GM21717 (cell line): ENCODE measurements around the gene KLHL13.
A peak's percentile ranks its signal among the peaks of the same experiment; 100 is the strongest.
"Not testable (repeated sequence)": the region's sequence is repeated elsewhere in the genome, so short reads cannot be mapped to it uniquely, and the experiment has no call there.

Source experiments
- ATAC-seq: cut with Tn5 transposase; IDR thresholded peaks from one replicate; pipeline ENCODE4 v1.9.1; 2021; ENCODE audit warnings: mild to moderate bottlenecking, moderate library complexity; ENCODE audit not compliant: unreplicated experiment

The KLHL13 gene

GRCh38 chrX:118074196-118074595 lies 42.4 kb downstream of the KLHL13 start:
- no peak for ATAC-seq

- no peak for ATAC-seq
Observed at GRCh38 chrX:118066867-118067515, 49.6 kb downstream of the KLHL13 start.

DNA sequence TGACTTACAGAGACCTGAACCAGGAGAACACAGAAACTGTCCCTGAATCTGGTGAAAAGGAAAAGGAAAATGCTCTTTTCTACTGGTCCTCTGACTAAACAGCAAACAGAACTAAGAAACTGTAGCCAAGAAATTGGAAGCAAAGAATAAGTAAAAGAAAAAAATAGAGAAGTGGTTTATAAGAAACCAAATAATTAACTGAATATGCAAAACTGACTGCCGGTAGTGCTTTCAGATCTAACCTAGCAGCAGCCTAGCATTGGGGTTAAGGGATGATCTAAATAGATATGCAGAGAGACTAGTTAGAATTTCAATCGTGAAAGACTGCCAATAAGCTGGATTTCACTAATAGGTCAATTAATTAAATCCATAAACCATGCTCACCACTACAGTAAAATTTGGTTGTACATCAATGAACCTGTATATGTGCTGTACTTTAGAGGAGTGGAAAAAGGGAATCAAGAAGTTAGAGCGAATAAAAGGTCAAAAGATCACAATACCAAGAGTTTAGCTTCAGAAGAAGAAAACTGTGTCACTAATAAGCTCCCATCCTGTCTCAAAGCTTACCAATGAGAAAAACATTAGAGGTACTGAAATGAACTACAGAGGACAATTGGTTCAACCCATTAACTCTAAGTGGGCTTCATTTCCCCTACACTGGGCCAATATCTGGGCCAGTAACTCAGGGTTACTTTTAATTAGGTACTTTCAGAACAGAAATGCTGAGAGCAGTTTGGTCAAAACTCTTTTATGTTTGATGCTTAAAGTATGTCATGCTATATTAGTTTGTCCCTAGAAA lies 53.6 kb downstream of the KLHL13 start:
- peak; percentile 71 for ATAC-seq

GRCh38 chrX:118062048-118062789 lies 54.4 kb downstream of the KLHL13 start:
- ATAC-seq: peak; percentile 57

DNA sequence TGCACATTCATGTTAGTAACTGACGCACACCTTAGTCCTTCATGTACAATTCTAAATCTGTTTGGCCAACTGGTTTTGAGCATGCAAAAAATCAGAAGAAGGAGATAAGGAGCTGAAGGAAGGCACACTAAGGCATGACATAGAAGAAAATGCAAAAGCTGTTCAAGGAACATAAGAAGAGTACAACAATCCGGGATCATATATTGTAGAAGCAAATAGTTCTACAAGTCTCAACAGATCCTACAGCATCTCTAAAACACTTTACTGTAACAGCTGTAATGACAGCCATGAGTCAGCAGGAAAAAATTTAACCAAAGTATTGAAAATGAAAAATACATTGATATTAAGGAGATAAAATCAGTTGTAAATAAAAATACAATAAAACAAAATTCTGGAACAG lies 57.7 kb downstream of the KLHL13 start:
- no peak for ATAC-seq

GRCh38 chrX:118056870-118057269 lies 59.7 kb downstream of the KLHL13 start:
- ATAC-seq: no peak

DNA sequence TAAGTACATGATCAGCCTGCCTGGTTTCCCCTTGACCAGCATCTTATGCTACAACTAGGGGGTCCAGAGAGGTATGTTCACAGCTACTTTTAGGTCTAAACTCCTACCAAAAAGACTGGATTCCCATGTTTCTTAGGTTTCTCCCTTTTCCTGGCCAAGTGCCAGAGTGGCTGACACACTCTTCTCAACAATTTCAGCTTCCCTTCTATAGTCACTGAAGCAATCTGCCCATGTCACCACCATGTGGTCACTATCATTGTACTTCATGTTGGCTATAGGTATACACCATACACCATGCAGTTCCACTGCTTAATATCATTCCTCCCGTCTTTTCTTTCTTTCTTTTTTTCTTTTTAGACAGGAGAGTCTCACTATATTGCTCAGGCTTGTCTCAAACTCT lies 66.9 kb downstream of the KLHL13 start:
- ATAC-seq: no peak

DNA sequence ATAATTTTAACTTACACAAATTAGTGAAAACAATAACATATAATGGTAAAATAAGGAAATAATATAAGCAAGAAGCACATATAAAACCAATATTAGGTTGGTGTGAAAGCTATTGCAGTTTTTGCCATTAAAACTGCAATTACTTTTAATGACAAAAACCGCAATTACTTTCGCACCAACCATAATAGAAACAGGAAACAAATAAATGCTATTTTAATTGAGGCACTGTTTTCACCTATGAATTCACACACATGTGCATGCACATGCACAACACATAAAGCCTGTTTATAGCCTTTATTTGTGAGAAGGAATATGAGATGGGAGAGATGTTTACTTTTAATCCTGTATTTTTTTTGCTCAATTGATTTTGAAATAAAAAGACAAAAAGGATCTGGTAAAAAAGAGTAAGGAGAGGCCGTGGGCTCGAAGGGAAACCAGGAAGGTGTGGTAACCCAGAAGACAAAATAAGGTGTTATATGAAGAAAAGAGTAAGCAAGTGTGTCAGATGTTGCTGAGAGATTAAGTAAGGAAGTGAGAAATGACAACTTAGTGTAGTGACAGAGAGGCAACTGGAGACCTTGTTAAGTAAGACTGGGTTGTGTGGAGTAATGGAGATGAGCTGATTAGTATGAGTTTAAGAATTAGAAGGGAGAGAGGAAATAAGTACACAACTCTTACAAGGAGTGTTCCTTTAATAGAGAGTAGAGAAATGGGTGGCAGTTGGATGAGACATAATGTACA lies 69.0 kb downstream of the KLHL13 start:
- ATAC-seq: peak; percentile 70

GRCh38 chrX:118039591-118039990 lies 77.0 kb downstream of the KLHL13 start:
- no peak for ATAC-seq

DNA sequence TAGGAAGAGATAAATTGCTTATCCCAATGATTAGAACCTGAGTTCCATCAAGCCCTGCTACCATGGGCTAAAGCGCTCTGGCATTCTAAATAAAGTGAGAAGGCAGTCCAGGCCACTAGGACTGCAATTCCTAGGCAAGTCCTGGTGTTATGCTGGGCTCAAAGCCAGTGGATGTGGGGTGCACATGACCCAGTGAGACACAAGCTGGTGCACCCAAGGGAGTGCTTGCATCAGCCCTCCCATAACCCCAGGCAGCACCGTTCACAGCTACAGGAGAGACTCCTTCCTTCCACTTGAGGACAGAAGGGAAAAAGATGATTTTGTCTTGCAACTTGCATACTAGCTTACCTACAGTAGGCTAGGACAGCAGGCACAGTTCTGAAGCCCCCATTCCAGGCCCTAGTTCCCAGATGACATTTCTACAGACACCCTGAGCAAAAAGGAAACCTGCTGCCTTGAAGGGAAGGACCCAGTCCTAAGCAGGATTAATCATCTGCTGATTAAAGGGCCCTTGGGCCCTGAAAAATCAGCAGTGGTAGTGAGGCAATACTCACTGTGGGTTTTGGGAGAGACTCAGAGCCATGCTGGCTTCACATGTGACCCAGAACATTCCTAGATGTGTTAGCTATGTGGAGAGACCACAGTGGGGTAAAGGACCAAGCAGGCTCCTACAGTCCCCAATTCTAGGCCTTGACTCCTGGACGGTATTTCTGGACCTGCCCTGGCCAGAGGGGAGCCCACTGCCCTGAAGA lies 77.8 kb downstream of the KLHL13 start:
- no peak for ATAC-seq

- no peak for ATAC-seq
Observed at GRCh38 chrX:118026631-118027030, 90.0 kb downstream of the KLHL13 start.

GRCh38 chrX:118025226-118025625 lies 91.4 kb downstream of the KLHL13 start:
- ATAC-seq: no peak

DNA sequence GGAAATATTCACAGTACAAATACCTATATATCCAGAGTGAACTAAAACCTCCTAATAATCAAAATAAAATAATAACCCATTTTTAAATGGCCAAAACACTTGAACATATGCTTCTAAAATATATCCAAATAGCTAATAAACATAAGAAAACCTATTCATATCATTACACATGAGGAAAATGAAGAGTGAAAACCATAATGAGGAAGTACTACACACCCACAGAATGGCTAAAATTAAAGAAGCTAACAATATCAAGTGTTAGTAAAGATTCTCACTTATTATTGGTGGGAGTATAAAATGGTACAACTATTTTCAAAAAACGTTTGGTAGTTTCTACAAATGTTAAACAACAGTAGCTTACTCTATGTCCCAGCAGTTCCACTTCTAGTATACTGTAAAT lies 92.1 kb downstream of the KLHL13 start:
- no peak for ATAC-seq

GRCh38 chrX:118022753-118023152 lies 93.9 kb downstream of the KLHL13 start:
- no peak for ATAC-seq

DNA sequence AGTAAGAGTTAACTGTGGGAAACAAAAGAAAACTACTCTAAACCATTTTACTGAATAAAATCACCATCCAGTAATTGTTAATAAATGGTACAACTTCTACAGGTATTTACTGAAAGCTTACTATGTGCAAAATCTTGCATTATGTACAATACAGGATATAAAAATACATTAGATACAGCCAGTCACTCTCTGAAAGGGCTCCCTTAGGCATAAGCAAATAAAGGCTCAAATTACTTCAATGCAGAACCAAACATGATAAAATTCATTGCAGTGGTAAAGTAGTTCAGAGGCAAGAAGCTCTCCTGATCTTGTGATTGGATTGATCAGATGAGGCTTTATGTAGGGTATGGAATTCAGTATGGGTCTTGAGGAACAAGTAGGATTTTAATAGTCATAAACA lies 100.2 kb downstream of the KLHL13 start:
- ATAC-seq: no peak

- not testable (repeated sequence) for ATAC-seq
Observed at GRCh38 chrX:118002417-118002816, 114.2 kb downstream of the KLHL13 start.

- ATAC-seq: no peak
Observed at GRCh38 chrX:118000518-118000917, 116.1 kb downstream of the KLHL13 start.

- ATAC-seq: no peak
Observed at GRCh38 chrX:117998171-117998570, 118.4 kb downstream of the KLHL13 start.

- no peak for ATAC-seq
Observed at GRCh38 chrX:117996918-117997480, 119.6 kb downstream of the KLHL13 start.

DNA sequence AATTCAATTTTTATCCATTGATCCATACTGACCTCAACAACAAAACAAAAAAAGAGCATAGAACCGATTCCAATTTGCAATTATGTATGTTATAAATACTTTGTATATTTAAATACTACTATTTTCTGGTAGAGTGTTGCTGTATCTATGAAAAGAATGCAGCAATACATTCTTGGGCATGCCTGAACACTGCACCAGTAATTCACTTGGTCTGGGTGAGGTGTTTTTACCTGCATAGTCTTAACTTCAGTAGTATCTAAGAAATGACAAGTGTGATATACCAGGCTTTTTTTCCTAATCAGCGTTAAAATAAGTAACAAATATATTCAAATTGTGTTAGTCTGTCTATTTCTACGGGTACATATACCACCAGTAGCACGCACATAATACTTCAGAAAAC lies 120.2 kb downstream of the KLHL13 start:
- ATAC-seq: no peak
